RPMI8226 (cell line): ENCODE data around the gene DTL.

ENCODE experiments used
- DNase-seq: peaks from one replicate; pipeline ENCODE4 v3.0.0-alpha.2; 2015

Gene DTL

GRCh38 chr1:212098771-212099170, 63.2 kb downstream of the DTL start:
- no peak for DNase-seq

GRCh38 chr1:212101251-212101650, 65.7 kb downstream of the DTL start:
- no peak for DNase-seq

GRCh38 chr1:212101735-212102134, 66.2 kb downstream of the DTL start:
- DNase-seq = no peak

DNA sequence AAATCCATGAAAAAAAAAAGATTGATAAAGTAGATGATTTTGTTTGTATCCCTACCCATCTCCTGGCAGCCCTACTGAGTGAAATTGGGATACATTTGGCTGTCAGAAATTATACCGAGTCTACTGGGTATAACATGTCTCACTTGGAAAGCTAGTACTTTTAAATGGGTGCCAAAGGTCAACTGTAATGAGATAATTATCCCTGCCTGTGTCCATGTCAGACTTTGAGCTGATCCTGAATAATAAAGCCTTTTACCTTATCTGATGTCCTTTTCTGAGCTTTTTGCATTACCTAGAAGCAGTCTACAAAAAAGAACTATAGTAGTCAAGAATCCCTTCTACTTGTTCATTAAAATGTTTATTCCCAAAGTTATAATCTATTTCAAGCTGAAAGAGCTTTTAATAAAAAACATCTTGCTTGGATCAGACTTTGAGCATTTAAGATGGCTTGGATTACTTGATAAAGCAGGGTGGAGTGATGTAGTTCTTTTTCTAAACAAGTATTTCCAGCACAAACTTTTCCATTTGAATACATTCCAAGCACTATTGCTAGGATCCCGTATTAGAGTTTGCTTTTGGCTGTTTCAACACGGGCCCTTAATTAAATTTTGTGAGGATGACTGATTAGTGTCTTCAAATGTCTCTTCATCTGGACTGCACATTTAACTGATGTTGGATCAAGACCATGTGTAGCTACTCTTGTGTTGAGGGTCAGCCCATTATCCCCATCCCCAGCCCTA, 69.2 kb downstream of the DTL start:
- DNase-seq = no peak

- no peak for DNase-seq
These were observed 70.8 kb downstream of the DTL start for GRCh38 chr1:212106286-212106792.

DNA sequence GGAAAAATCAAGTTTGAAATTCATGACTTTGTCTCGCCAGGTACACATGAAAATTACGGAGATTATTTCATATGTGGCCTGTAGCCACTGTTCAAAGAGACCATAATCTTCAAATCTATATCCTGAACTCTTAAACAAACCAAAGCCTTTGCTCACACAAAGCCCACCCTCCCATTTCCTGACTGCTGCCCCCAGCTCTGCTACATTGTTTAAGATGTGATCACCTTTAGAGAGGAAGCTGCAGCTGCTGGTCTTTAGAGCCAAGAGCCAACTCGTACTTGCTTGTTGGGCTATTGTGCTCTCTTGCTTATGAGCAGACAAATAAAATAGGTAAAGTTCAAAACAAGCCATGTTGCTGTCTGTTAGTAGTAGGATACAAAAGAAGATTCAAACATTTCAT, 71.9 kb downstream of the DTL start:
- DNase-seq = no peak

DNA sequence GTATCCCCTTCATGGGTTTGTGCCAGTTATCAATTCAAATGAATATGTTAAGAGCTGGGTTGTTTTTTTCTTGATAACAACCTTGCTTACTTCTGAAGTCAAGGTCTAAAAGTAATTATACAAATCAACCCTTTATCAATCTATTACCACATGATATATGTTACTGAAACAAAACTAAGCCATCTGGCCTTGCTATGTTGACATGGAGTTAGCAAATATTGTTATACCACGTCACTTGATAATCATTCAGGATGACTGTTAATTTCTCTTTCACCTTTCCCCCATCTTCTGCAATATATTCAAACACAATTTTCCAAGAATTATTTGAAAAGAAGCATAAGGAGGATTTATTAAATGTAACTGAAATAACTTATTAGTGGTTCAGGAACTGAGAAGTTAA, 72.6 kb downstream of the DTL start:
- no peak for DNase-seq

DNA sequence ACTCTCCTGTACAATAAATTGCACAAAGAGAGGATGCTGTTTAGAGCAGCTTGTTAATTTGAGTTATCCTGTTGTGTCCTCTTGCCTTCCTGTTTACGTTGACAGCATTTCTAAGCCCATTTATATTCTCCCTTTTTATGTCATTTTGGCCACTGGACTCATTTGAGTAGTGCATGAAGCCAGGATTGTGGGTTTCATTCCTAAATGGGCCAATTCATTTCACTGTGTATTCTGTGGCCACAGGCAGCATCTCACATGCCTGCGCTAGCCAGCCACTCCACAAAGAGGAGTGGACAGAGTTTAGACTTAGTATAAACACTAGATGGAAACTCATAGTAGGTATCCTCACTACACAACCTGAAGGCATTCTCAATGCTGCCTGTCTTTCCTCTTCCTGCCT, 73.4 kb downstream of the DTL start:
- no peak for DNase-seq

DNA sequence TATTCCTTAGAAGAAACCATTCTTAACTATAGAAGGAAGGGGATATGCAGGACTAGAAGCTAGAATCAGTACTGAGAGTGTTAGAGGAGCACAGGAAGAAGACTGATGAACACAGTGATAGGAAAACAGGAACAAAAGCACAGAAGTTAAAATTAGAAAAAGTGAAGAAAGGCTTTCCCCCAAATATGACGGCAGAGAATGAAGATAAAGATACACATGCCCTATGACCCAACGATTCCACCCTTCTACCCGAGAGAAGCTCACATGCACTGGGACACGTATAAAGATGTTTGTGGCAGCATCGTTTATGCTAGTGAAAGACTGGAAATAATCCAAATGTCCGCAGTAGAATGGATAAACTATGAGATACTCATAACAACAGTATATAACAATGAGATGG, 74.2 kb downstream of the DTL start:
- DNase-seq = no peak

DNA sequence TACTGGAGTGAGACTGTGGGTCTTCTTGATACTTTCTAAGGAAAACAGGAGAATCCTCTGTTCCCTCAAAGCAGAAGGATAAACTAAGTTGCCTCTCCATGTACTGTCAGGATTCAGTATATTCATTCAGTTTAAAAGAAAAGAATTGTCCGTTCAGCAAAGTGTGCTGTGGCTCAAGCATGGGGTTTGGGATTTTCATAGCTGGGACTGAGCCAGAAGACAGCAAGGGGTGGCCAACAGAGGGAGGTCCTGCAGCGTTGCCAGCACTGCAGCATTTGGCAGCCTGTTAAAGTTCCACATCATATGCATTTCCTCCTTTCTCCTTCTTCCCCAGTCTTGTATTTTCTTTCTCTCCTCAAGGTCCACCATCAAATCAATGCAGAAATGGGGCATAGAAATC, 75.1 kb downstream of the DTL start:
- no peak for DNase-seq

DNA sequence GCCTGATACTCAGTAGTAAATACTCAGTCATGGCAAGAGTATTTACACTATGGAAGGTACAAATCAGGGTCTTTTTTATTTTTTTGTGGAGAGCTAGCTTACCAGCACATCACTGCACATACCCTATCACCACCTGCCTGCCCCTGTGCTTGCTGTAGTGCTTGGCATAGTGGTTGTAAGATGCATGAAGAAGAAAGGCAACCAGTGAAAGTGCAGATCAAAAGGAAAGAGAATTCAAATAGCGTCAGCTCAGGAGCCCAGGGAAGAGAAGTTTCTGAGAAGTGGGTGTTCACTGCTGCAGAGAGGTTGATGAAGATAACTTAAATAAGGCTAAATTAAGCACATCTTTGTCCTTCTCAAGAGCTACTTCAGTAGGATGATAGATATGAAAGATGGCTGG, 76.0 kb downstream of the DTL start:
- DNase-seq = no peak

DNA sequence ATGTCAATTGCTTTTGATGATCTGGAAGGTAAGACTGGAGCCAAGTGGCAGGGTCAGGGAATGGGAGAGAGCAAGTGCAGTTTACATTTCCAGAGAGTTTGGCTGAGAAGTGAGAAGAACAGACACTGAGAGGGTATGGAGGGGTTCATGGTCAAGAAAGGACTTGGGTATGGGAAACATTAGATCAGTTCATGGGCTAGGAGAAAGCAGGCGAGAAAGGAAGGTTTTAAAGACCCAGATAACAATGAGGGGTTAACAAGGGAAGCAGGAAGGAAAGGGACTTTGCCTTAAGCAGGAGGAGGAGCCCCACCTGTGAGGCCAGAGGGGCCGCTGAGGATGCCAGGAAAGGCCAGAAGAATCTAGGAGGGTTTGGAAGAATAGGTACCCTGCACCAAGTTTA, 78.2 kb downstream of the DTL start:
- DNase-seq = no peak

- no peak for DNase-seq
These were observed 82.8 kb downstream of the DTL start for GRCh38 chr1:212118167-212118871.

DNA sequence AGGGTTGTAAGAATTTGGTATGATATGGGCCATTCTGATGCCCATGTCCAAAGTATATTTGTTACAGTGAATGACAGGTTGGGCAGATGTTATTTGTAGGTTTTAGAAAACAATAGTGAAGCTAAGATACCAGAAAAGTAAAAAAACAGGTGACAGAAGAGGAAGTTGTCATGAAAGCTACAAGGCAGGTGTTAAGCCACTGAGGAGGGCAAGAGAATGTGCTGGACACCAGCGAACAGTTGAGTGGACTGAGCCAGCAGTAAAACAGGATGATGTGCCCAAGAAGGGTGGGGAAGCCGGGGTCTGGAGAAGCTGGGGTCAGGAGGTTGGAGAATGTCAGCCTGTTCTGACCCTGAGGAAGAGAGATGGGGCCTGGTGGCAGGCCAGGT, 83.3 kb downstream of the DTL start:
- DNase-seq = peak; percentile 37

- peak; percentile 25 for DNase-seq
These were observed 83.9 kb downstream of the DTL start for GRCh38 chr1:212119397-212119837.

- no peak for DNase-seq
These were observed 84.3 kb downstream of the DTL start for GRCh38 chr1:212119863-212120262.

GRCh38 chr1:212121779-212122178, 86.2 kb downstream of the DTL start:
- DNase-seq = no peak

DNA sequence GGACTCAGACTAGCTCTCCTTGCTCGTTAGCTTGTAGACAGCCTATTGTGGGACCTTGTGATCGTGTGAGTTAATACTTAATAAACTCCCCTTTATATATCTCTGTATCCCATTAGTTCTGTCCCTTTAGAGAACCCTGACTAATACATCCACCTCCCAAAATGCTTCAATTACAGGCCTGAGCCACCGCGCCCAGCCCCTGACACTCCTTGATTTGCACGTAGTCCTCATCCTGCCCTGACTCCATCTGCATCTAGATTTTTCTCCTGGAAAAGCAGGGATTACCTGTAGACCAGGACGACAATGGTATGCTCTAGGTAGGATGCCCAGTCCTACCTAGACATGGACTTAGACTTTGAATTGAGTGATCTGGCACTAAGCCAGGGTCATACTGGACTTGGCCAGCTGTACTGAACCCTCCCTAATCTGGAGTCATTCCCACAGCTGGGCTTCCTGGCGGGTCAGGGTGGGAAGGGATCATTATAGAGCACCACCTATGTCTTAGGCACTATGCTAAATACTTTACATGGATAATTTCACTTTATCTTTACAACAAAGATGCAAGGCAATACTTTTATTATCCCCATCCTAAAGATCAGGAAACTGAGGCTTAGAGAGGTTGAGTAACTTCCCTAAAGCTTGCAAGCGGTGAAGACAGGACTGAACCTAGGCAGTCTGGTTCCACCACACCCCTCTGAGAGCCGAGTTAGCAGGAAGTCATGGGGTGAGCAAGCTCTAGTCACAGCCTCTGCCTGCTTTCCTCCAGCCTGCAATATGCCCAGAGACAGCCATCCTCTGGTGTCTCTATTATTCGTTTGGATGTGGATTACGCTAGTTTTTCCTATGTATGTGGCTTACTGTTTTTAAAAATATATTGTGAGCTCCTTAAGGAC, 89.4 kb downstream of the DTL start:
- DNase-seq = no peak

- DNase-seq = no peak
These were observed 90.1 kb downstream of the DTL start for GRCh38 chr1:212125654-212126053.

- DNase-seq = no peak
These were observed 91.7 kb downstream of the DTL start for GRCh38 chr1:212127221-212127620.

DNA sequence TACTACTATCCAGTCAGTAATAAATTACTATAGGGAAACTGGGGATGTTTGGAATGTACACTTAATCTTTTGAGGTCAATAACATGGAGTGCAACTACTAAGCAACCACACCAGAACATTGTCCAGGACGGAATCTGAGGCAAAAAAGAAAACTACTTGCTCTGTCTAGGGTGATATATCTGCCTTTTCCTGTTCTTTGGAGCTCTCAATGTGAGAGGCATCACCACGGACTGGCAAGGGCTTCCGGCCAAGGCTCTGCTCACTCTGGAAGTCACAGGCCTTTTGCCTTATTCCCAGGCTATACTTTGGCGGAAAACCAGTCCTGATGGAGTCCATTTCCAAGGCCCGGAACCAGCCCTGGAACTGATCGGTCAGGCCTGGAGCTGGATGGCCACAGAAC, 94.2 kb downstream of the DTL start:
- DNase-seq = no peak

GRCh38 chr1:212132025-212132424, 96.5 kb downstream of the DTL start:
- no peak for DNase-seq

DNA sequence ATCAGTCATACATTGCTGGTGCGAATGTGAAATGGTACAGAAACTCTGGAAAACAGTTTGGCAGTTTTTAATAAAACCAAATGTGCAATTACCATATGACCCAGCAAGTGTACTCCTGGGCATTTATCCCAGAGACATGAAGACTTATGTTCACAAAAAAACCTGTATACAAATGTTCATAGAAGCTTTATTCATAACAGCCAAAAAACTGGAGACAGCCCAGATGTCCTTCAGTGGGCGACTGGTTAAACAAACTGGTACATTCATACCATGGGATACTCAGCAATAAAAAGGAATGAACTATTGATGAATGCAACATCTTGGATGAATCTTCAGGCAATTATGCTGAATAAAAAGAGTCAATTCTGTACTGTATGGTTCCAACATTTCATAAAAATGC, 97.8 kb downstream of the DTL start:
- no peak for DNase-seq

DNA sequence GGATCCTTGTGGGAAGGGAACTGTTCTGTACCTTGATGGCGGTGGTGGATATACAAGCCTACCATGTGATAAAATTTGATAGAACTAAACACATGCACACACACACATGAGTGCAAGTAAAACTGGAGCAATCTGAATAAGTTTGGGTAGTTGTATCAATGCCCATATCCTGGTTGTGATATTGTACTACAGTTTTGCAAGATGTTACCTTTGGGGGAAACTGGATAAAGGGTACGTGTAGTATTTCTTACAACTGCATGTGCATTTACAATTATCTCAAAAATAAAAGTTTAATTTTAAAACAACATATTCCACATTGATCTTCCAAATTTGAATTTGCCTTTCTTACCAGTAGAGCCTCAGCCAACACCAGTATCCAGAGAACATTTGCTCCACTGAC, 99.6 kb downstream of the DTL start:
- DNase-seq = no peak
